ENCODE measurements around the gene TEAD1.

TEAD1 gene

DNA sequence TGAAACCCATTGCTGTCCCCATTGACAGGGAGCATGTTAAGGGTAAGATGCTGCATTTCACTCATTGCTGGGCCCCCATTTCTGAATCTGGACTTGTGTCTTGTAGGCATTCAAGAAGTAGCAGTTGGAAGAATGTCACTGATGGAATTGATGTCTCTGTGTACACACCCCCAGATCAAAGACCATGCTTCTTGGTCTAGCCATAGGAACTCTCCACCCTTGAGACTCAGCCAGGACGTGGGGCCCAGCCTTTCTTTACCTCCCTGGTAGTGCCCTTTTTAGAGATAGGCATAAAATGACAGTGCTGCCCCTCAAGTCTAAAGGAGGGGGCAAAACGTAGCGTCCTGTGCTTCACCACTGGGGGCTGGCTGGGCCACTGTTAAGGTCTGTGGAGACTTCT, 135.1 kb downstream of the TEAD1 start:
- no peaks in the 10 kb centered on the region for H3K27me3 ChIP-seq (ENCODE audit: control insufficient read depth in 1 of 2, insufficient read depth in 2 of 2, low read length in 2 of 2)
- peaks cover 60% of the 10 kb centered on the region for H3K4me1 ChIP-seq (ENCODE audit: insufficient read depth, low read length)
- H3K4me3 ChIP-seq (ENCODE audit: low read depth in 1 of 2, low read length in 2 of 2) = no peak overlapping the region
- no peaks in the 10 kb centered on the region for H3K9me3 ChIP-seq (ENCODE audit: low read length)
- no peak overlapping the region for H3K9ac ChIP-seq (ENCODE audit: low read length)
- no peaks in the 10 kb centered on the region for H3K36me3 ChIP-seq (ENCODE audit: insufficient read depth, low read length)
- H3K27ac ChIP-seq (ENCODE audit: low read depth, low read length) = no peak overlapping the region

DNA sequence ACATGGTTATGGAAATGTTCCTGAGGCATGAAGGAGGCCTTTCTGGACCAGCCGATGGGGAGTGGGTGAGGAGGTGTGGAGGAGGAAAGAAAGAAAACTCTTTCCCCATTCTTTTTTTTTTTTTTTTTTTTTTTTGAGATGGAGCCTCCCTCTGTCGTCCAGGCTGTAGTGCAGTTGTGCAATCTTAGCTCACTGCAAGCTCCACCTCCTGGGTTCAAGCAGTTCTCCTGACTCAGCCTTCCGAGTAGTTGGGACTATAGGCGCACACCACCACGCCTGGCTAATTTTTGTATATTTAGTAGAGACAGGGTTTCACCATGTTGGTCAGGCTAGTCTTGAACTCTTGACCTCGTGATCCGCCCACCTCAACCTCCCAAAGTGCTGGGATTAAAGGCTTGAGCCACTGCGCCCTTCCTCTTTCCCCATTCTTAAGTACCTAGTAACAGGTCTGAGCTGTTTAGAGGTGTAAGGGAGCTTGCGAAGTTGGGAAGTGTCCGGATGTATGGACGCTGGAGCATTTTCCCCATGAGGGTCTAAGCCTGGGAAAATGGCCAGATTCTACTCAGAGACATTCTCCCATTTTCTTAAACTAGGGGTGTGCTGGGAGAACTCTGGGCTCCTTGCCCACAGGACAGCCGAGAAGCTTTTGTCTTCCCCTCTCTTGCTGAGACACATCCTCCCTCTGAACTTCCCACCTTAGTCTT, 135.8 kb downstream of the TEAD1 start:
- Histone ChIP-seq H3K4me3 (ENCODE audit: low read depth in 1 of 2, low read length in 2 of 2) (no peak overlapping the region), H3K27me3 (ENCODE audit: control insufficient read depth in 1 of 2, insufficient read depth in 2 of 2, low read length in 2 of 2) (no peaks in the 10 kb centered on the region), H3K9ac (ENCODE audit: low read length) (no peak overlapping the region), H3K27ac (ENCODE audit: low read depth, low read length) (no peak overlapping the region), H3K9me3 (ENCODE audit: low read length) (no peaks in the 10 kb centered on the region), H3K4me1 (ENCODE audit: insufficient read depth, low read length) (peaks cover 61% of the 10 kb centered on the region), H3K36me3 (ENCODE audit: insufficient read depth, low read length) (no peaks in the 10 kb centered on the region)

DNA sequence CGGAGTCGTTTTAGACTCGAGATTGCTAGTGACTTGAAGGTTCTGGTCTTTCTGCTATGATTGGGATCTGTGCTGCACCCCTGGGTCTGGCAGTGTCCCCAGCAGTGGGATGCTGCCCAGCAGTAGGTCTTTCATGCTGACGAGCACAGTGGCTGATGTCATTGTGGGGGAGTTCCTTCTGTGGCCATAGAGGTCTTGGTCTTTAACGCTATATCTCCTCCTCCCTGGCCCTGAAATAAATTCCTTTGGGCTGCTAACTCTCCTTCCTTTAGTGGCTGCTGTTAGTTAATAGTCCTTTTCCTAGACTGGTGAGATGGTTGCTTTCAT, 136.3 kb downstream of the TEAD1 start:
- peaks cover 66% of the 10 kb centered on the region for H3K4me1 ChIP-seq (ENCODE audit: insufficient read depth, low read length)
- no peak overlapping the region for H3K9ac ChIP-seq (ENCODE audit: low read length)
- no peak overlapping the region for H3K4me3 ChIP-seq (ENCODE audit: low read depth in 1 of 2, low read length in 2 of 2)
- H3K27ac ChIP-seq (ENCODE audit: low read depth, low read length) = no peak overlapping the region
- no peaks in the 10 kb centered on the region for H3K36me3 ChIP-seq (ENCODE audit: insufficient read depth, low read length)
- no peaks in the 10 kb centered on the region for H3K9me3 ChIP-seq (ENCODE audit: low read length)
- H3K27me3 ChIP-seq (ENCODE audit: control insufficient read depth in 1 of 2, insufficient read depth in 2 of 2, low read length in 2 of 2) = no peaks in the 10 kb centered on the region

DNA sequence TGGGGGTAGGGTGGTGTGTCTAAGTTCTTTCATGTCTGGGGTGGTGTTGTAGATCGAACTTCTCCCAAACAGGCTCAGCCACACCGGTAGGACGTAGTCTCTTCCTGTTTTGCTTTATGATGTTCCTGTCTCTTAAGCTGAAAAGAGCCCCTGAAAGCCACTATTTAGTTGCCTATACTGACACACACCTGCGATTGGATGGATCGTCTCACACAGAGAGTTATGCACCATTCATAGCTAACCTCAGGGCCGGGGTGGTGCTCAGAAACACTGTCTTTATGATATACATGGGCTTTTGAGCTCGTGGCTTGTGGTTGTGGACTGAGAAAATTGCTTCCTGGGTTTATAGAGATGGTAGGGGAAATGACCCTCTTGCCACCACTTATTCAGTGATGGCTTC, 137.6 kb downstream of the TEAD1 start:
- Histone ChIP-seq H3K4me1 (ENCODE audit: insufficient read depth, low read length) (peaks cover 76% of the 10 kb centered on the region), H3K4me3 (ENCODE audit: low read depth in 1 of 2, low read length in 2 of 2) (no peak overlapping the region), H3K9me3 (ENCODE audit: low read length) (no peaks in the 10 kb centered on the region), H3K27me3 (ENCODE audit: control insufficient read depth in 1 of 2, insufficient read depth in 2 of 2, low read length in 2 of 2) (no peaks in the 10 kb centered on the region), H3K27ac (ENCODE audit: low read depth, low read length) (no peak overlapping the region), H3K9ac (ENCODE audit: low read length) (no peak overlapping the region), H3K36me3 (ENCODE audit: insufficient read depth, low read length) (no peaks in the 10 kb centered on the region)

DNA sequence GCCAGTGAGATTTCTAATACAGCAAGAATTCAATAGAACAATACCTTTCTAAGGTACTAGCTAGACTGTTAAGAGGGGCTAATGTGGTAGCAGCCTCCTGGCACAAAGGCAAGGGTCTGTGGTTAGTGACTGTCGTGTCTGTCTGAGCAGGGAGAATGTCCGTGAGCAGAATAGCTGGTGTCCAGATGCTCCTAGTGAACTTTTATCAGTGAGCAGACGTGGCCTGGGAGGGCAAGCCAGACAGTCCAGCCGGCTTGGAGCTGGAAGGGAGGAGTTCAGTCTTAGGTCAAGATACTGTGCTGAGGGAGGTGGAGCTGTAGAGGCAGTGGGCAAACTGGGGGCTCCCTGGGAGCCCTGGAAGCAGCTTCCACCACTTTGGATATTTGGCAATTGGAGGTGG, 138.6 kb downstream of the TEAD1 start:
- Histone ChIP-seq H3K9ac (ENCODE audit: low read length) (no peak overlapping the region), H3K4me1 (ENCODE audit: insufficient read depth, low read length) (peaks cover 70% of the 10 kb centered on the region), H3K4me3 (ENCODE audit: low read depth in 1 of 2, low read length in 2 of 2) (no peak overlapping the region), H3K27ac (ENCODE audit: low read depth, low read length) (no peak overlapping the region), H3K36me3 (ENCODE audit: insufficient read depth, low read length) (no peaks in the 10 kb centered on the region), H3K9me3 (ENCODE audit: low read length) (no peaks in the 10 kb centered on the region), H3K27me3 (ENCODE audit: control insufficient read depth in 1 of 2, insufficient read depth in 2 of 2, low read length in 2 of 2) (no peaks in the 10 kb centered on the region)

DNA sequence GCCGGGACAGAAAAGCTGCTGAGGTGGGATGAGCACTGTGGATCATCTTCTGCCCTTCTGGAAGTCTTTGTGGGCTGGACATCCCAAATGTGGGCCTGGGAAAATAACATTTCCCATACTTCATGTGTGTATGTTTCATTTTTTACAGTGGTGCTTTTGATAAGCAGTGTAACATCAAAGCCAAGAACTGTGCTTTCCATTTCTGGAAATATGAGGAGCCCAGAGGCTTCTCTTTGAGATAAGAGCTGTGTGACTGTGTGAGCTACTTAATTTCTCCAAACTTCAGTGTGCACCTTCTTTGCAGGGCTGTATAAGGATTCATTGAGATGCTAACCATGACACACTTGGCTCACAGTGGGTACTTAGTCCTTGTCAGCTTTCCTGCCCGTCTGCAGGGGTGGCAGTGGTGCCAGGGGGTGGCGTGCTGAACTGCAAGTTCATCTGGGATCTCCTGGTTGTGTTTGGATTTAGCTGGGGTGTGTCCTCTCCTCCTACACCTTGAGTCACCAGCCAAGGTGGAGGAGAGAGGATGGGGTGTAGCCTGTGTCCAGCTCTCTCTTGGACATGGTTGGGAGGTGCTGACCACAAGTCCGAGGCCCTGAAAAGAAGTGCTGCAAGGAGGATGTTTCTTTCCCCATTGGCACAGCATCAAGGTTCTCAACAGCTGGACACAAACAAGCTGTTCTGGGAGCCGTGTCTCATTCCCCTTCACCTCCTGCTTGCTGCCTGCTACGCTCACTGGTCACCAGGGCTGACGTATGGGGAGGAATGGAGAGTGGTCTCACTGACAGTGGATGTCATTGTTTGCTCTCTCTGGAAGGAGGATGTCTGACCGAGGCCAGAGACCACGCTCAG, 139.4 kb downstream of the TEAD1 start:
- H3K36me3 ChIP-seq (ENCODE audit: insufficient read depth, low read length) = no peaks in the 10 kb centered on the region
- H3K9ac ChIP-seq (ENCODE audit: low read length) = peak overlapping the region; percentile 3
- H3K4me3 ChIP-seq (ENCODE audit: low read depth in 1 of 2, low read length in 2 of 2) = peak overlapping the region in 1 of 2 donors; percentile 47
- no peaks in the 10 kb centered on the region for H3K27me3 ChIP-seq (ENCODE audit: control insufficient read depth in 1 of 2, insufficient read depth in 2 of 2, low read length in 2 of 2)
- H3K9me3 ChIP-seq (ENCODE audit: low read length) = no peaks in the 10 kb centered on the region
- H3K27ac ChIP-seq (ENCODE audit: low read depth, low read length) = peak overlapping the region; percentile 61
- H3K4me1 ChIP-seq (ENCODE audit: insufficient read depth, low read length) = peaks cover 71% of the 10 kb centered on the region

DNA sequence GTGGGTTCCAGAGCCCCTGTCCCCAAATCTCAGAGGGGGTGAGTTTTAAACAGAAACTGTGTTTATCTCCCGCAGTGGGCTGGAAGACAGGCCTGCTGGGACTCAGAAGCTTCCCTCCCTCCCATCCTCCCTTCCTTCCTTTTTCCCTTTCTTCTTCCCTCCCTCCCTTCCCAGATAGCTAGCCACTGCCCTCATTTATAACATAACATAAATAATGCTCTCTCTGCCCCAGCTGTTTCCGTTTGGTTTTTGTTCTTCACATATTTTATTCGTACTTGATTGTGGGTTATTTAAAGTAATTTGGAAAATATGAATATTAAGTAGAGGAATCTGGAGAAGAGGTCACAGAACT, 140.9 kb downstream of the TEAD1 start:
- peaks cover 56% of the 10 kb centered on the region for H3K4me1 ChIP-seq (ENCODE audit: insufficient read depth, low read length)
- no peaks in the 10 kb centered on the region for H3K27me3 ChIP-seq (ENCODE audit: control insufficient read depth in 1 of 2, insufficient read depth in 2 of 2, low read length in 2 of 2)
- no peaks in the 10 kb centered on the region for H3K36me3 ChIP-seq (ENCODE audit: insufficient read depth, low read length)
- H3K9ac ChIP-seq (ENCODE audit: low read length) = peak overlapping the region; percentile 3
- H3K27ac ChIP-seq (ENCODE audit: low read depth, low read length) = peak overlapping the region; percentile 61
- H3K9me3 ChIP-seq (ENCODE audit: low read length) = no peaks in the 10 kb centered on the region
- peak overlapping the region in 1 of 2 donors; percentile 47 for H3K4me3 ChIP-seq (ENCODE audit: low read depth in 1 of 2, low read length in 2 of 2)

DNA sequence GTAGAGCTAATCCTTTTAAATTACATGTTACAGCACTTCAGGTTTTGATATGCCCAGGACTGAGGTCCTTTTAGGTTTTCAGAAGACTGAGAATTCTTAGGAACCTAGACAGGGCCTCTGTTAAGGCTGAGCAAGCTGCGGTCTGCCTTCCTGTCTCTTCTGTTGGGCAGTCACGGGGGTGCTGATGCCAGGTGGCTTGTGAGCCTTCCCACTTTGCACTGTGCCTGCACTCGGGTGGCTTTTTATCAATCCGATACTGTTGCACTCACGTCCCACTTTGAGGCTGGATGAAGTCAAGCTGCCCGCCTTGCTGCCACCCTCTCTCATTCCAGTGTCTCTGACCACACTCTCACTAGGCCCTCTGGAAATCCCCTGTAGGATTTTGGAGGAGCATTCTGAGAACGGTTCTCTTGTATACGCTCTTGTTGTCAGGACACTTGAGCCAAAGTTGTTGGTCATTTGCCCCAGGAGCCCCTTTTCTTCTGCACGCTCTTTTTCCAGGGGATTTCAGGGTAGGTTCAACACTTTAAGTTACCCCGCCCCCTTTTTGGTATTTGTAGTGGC, 141.8 kb downstream of the TEAD1 start:
- Histone ChIP-seq H3K36me3 (ENCODE audit: insufficient read depth, low read length) (no peaks in the 10 kb centered on the region), H3K4me1 (ENCODE audit: insufficient read depth, low read length) (peaks cover 47% of the 10 kb centered on the region), H3K9me3 (ENCODE audit: low read length) (no peaks in the 10 kb centered on the region), H3K27ac (ENCODE audit: low read depth, low read length) (no peak overlapping the region), H3K27me3 (ENCODE audit: control insufficient read depth in 1 of 2, insufficient read depth in 2 of 2, low read length in 2 of 2) (no peaks in the 10 kb centered on the region), H3K4me3 (ENCODE audit: low read depth in 1 of 2, low read length in 2 of 2) (no peak overlapping the region), H3K9ac (ENCODE audit: low read length) (no peak overlapping the region)

DNA sequence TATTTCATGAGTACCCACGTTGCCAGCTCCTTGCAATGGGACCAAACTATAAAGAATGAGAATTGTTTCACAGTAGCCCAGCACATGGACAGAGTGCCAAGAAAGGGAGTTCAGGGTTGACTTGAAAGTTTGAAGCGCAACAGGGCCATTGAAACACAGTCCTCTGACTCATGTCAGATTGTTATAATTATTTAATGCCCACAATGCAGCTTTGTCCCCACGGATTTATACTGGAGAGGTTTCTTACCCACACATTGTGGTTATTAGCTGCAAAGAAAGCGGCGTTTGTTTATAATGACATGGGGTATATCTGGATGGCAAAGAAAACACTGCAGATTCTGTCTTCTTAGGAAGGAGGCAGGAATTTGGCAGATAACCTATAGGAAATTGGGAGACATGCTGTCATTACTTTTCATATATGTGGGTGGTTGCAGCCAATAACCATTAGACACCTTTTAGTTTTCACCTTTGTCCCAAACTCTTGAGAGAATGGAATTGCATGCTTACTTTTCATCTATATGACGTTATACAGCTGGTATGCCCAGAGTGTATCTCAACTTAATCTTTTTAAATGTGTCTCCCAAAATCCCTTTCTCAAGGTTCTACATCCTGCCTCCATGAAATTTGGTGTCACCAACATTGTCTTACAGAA, 143.6 kb downstream of the TEAD1 start:
- Histone ChIP-seq H3K9ac (ENCODE audit: low read length) (no peak overlapping the region), H3K4me3 (ENCODE audit: low read depth in 1 of 2, low read length in 2 of 2) (no peak overlapping the region), H3K36me3 (ENCODE audit: insufficient read depth, low read length) (no peaks in the 10 kb centered on the region), H3K4me1 (ENCODE audit: insufficient read depth, low read length) (peaks cover 48% of the 10 kb centered on the region), H3K27me3 (ENCODE audit: control insufficient read depth in 1 of 2, insufficient read depth in 2 of 2, low read length in 2 of 2) (no peaks in the 10 kb centered on the region), H3K9me3 (ENCODE audit: low read length) (no peaks in the 10 kb centered on the region), H3K27ac (ENCODE audit: low read depth, low read length) (no peak overlapping the region)

DNA sequence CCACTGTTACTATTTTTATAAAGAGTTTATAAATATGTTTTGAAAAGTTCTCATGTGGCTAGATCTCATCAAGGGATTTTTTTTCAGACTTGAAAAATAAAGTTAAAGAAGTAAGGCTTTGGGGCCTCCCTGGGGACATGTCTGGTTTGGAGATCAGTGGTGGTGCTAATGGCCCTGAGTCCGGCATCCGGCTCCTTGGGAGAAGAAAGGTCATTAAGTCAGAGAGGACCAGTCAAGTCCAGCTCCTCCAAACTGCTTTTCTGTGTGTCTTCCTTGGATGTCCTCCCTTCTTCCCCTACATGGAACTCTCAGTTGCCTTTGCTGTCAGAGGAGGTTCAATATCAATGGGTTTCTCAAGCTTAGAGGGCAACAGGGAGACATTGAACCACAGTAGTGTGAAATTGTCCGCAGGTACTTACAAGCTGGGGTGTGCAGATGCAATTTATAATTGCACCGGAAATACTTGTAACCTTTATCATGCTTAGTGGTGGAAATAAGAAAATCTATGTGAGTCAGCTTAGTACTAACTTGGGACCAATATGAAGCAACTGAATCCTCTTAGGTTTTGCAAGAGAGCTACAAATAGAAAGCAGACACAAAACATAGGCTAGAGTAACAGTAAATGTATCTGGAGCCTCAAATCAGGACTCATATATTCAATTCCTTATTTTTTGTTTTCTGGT, 144.3 kb downstream of the TEAD1 start:
- Histone ChIP-seq H3K9me3 (ENCODE audit: low read length) (no peaks in the 10 kb centered on the region), H3K4me3 (ENCODE audit: low read depth in 1 of 2, low read length in 2 of 2) (no peak overlapping the region), H3K27ac (ENCODE audit: low read depth, low read length) (no peak overlapping the region), H3K36me3 (ENCODE audit: insufficient read depth, low read length) (no peaks in the 10 kb centered on the region), H3K4me1 (ENCODE audit: insufficient read depth, low read length) (peaks cover 44% of the 10 kb centered on the region), H3K27me3 (ENCODE audit: control insufficient read depth in 1 of 2, insufficient read depth in 2 of 2, low read length in 2 of 2) (no peaks in the 10 kb centered on the region), H3K9ac (ENCODE audit: low read length) (no peak overlapping the region)

DNA sequence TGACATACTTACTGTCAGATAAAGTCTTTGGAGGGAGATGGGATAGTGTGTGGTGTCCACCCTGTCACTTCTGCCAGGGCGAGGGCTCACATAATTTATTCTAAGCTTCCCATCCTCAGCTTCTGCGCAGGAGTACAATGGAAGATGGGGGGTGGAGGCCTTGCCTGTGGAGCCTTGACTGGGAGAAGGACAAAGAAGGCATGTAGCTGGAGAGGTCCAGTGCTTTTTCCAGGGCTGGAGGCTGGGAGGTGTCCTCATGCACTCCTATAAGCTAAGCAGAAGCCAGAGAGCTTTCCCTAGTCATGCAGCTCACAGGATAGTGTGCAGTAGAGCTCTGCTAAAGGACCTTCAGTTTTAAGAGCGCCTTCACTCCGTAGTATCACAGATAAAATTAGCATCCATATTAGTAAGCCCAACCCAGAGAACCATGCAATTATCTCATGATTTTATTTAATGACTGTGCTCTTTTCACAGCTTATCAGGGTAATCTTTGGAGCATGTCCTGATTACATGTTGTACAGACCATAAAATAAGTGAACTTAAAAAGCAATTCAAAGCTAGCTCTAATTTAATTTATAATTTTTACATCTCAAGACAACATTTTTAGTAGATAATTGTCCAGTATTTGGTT, 148.3 kb downstream of the TEAD1 start:
- Histone ChIP-seq H3K9ac (ENCODE audit: low read length) (no peak overlapping the region), H3K27me3 (ENCODE audit: control insufficient read depth in 1 of 2, insufficient read depth in 2 of 2, low read length in 2 of 2) (no peaks in the 10 kb centered on the region), H3K9me3 (ENCODE audit: low read length) (no peaks in the 10 kb centered on the region), H3K27ac (ENCODE audit: low read depth, low read length) (no peak overlapping the region), H3K4me1 (ENCODE audit: insufficient read depth, low read length) (peaks cover 32% of the 10 kb centered on the region), H3K36me3 (ENCODE audit: insufficient read depth, low read length) (no peaks in the 10 kb centered on the region), H3K4me3 (ENCODE audit: low read depth in 1 of 2, low read length in 2 of 2) (no peak overlapping the region)
